Calu3 (cell line): ENCODE measurements around the gene OR6Q1. TPM values are rescaled to one million over a fixed set of nuclear protein-coding genes. Genes with fewer than 3 reads are reported as not detected.

Experiments used
- BruUV-seq: library from RNA; stranded (reverse); fragments of 400-500 nt; replicated peaks from 2 replicates; lab custom pipeline; 2021; lab: Mats Ljungman, UMichigan
- CTCF ChIA-PET: fragments of 300-600 bp; sonication (Branson Sonifier 250); formaldehyde crosslinking; loops from one replicate; lab custom pipeline; 2022; ENCODE audit warnings: antibody characterized with exemption; lab: Charles Lee
- DNase-seq: peaks from one replicate; pipeline ENCODE4 v3.0.0; 2022
- H3K27ac Mint-ChIP-seq: one replicate; pipeline ENCODE4 v1.8.0; 2022; ENCODE audit warnings: mixed read lengths; ENCODE audit not compliant: unreplicated experiment
- H3K27me3 Mint-ChIP-seq: one replicate; pipeline ENCODE4 v1.8.0; 2022; ENCODE audit warnings: mixed read lengths; ENCODE audit not compliant: unreplicated experiment
- H3K36me3 Mint-ChIP-seq: one replicate; pipeline ENCODE4 v1.8.0; 2022; ENCODE audit warnings: mild to moderate bottlenecking, moderate library complexity, mixed read lengths; ENCODE audit not compliant: insufficient read depth, unreplicated experiment
- H3K4me1 Mint-ChIP-seq: one replicate; pipeline ENCODE4 v1.8.0; 2022; ENCODE audit warnings: mild to moderate bottlenecking, low read depth, mixed read lengths; ENCODE audit not compliant: unreplicated experiment
- H3K4me3 Mint-ChIP-seq: one replicate; pipeline ENCODE4 v1.8.0; 2022; ENCODE audit warnings: mild to moderate bottlenecking, low read depth, moderate library complexity, mixed read lengths; ENCODE audit not compliant: unreplicated experiment
- H3K9me3 Mint-ChIP-seq: one replicate; pipeline ENCODE4 v1.8.0; 2022; ENCODE audit warnings: low read depth, mixed read lengths; ENCODE audit not compliant: unreplicated experiment
- CTCF ChIP-seq: fragments of 200-600 bp; IDR thresholded peaks from one replicate; pipeline ENCODE4 v1.8.0; 2022; ENCODE audit warnings: antibody characterized with exemption; ENCODE audit not compliant: unreplicated experiment
- intact Hi-C: fragments of 100-400 bp; cut with micrococcal nuclease; formaldehyde crosslinking; loops from one replicate; pipeline ENCODE4 v1.10.0; 2022; ENCODE audit not compliant: unreplicated experiment
- total RNA-seq: library from RNA; stranded (reverse); gene quantifications from 2 replicates; pipeline ENCODE4 v1.2.3, GENCODE V29; 2022

Gene OR6Q1
- total RNA-seq, 1 experiment from 2014 or later, result not detected

GRCh38 chr11:58000699-58001098, 30.1 kb upstream of the OR6Q1 start:
- Mint-ChIP-seq H3K36me3 (no peaks in the 10 kb centered on the region), H3K4me3 (no peak overlapping the region)
- CTCF ChIA-PET, result interaction anchor here (0.5 kb wide), 1 partner anchor 1536 kb away, joined by 6 read pairs; no protein-coding TSS in a partner anchor

DNA sequence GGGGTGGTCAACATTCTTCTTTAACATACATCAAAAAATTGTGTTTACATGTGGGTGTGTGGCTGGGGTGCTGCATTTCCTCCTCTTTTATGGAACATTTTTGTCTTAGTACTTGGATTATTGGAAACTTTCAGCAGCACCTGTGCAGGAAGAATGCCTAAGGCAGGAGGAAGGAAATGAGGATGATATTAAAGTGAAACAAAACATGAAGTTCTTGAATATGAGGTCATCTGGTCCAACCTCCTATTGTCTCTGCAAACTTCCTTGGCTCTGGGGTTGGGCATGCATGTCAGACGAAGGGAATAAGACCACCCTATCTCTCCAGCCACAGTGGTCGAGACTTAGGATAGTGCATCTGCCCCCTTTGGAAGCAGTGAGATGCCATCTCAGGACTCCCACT, 27.7 kb upstream of the OR6Q1 start:
- peaks cover 2% of the 10 kb centered on the region for H3K9me3 Mint-ChIP-seq
- H3K36me3 Mint-ChIP-seq, result no peaks in the 10 kb centered on the region
- no peak for TF ChIP-seq CTCF
- BruUV-seq, result no TSS peak
- no peak overlapping the region for H3K27ac Mint-ChIP-seq
- DNase-seq, result no peak
- no peak overlapping the region for H3K4me3 Mint-ChIP-seq
- H3K27me3 Mint-ChIP-seq, result no peaks in the 10 kb centered on the region
- CTCF ChIA-PET, result no interaction called here
- intact Hi-C loops, result no loop called here
- H3K4me1 Mint-ChIP-seq, result no peaks in the 10 kb centered on the region

More at GRCh38 chr11:58000699-58001098, 30.1 kb upstream of the OR6Q1 start:
- Mint-ChIP-seq H3K27me3 (no peaks in the 10 kb centered on the region), H3K9me3 (no peaks in the 10 kb centered on the region), H3K4me1 (no peaks in the 10 kb centered on the region), H3K27ac (no peak overlapping the region)
- intact Hi-C loops, result no loop called here
- BruUV-seq, result no TSS peak
- TF ChIP-seq CTCF, result no peak
- DNase-seq, result no peak

- no peak overlapping the region for H3K27ac Mint-ChIP-seq
- no peaks in the 10 kb centered on the region for H3K27me3 Mint-ChIP-seq
- H3K4me1 Mint-ChIP-seq, result no peaks in the 10 kb centered on the region
- TF ChIP-seq CTCF, result no peak
- DNase-seq, result no peak
- CTCF ChIA-PET, result no interaction called here
- H3K9me3 Mint-ChIP-seq, result peaks cover 2% of the 10 kb centered on the region
- BruUV-seq, result no TSS peak
- intact Hi-C loops, result no loop called here
- H3K36me3 Mint-ChIP-seq, result no peaks in the 10 kb centered on the region
- H3K4me3 Mint-ChIP-seq, result no peak overlapping the region
These were observed 27.2 kb upstream of the OR6Q1 start for GRCh38 chr11:58003591-58003990.

GRCh38 chr11:58004664-58005063, 26.1 kb upstream of the OR6Q1 start:
- CTCF ChIA-PET, result interaction anchor here (0.6 kb wide), 1 partner anchor 228 kb away, joined by 3 read pairs; no protein-coding TSS in a partner anchor
- H3K27ac Mint-ChIP-seq, result no peak overlapping the region
- H3K4me1 Mint-ChIP-seq, result no peaks in the 10 kb centered on the region

More at GRCh38 chr11:58004664-58005063, 26.1 kb upstream of the OR6Q1 start:
- TF ChIP-seq CTCF, result no peak
- H3K4me3 Mint-ChIP-seq, result no peak overlapping the region
- intact Hi-C loops, result no loop called here
- peaks cover 2% of the 10 kb centered on the region for H3K9me3 Mint-ChIP-seq
- no peaks in the 10 kb centered on the region for H3K36me3 Mint-ChIP-seq
- no peak for DNase-seq
- BruUV-seq, result no TSS peak
- H3K27me3 Mint-ChIP-seq, result no peaks in the 10 kb centered on the region
